ENCODE measurements around the gene PTPRN2. TPM values are rescaled to one million over a fixed set of nuclear protein-coding genes. Genes with fewer than 3 reads are reported as not detected.

Gene PTPRN2
- total RNA-seq, 1 donor from 2014 or later = 1.8 TPM

GRCh38 chr7:157723205-157723604 lies 864.4 kb downstream of the PTPRN2 start:
- no peak for DNase-seq
- CTCF ChIA-PET = no interaction called here
- Mint-ChIP-seq H3K9me3 (no peaks in the 10 kb centered on the region), H3K27me3 (no peaks in the 10 kb centered on the region), H3K36me3 (ENCODE audit: low read depth) (no peaks in the 10 kb centered on the region), H3K27ac (no peak overlapping the region), H3K4me3 (no peak overlapping the region), H3K4me1 (no peaks in the 10 kb centered on the region)
- no peak for ATAC-seq (ENCODE audit: low read depth)
- intact Hi-C loops (cut with micrococcal nuclease) = no loop called here
- TF ChIP-seq CTCF (IDR thresholded peaks at IDR 0.05) = no peak
- POLR2A ChIA-PET = no interaction called here

- intact Hi-C loops (cut with micrococcal nuclease) = no loop called here
- no peak for ATAC-seq (ENCODE audit: low read depth)
- Mint-ChIP-seq H3K4me3 (no peak overlapping the region), H3K27ac (no peak overlapping the region), H3K36me3 (ENCODE audit: low read depth) (no peaks in the 10 kb centered on the region), H3K4me1 (no peaks in the 10 kb centered on the region), H3K27me3 (no peaks in the 10 kb centered on the region), H3K9me3 (no peaks in the 10 kb centered on the region)
- ChIA-PET CTCF (no interaction called here), POLR2A (no interaction called here)
- DNase-seq = no peak
- no peak for TF ChIP-seq CTCF (IDR thresholded peaks at IDR 0.05)
Measured at GRCh38 chr7:157722137-157723060, 865.2 kb downstream of the PTPRN2 start.

GRCh38 chr7:157721468-157722136 lies 866.0 kb downstream of the PTPRN2 start:
- H3K4me1 Mint-ChIP-seq = no peaks in the 10 kb centered on the region
- H3K9me3 Mint-ChIP-seq = peaks cover 2% of the 10 kb centered on the region

GRCh38 chr7:157719705-157720655 lies 867.6 kb downstream of the PTPRN2 start:
- DNase-seq = no peak
- no peak for ATAC-seq (ENCODE audit: low read depth)
- Mint-ChIP-seq H3K4me1 (no peaks in the 10 kb centered on the region), H3K9me3 (peaks cover 2% of the 10 kb centered on the region), H3K27me3 (no peaks in the 10 kb centered on the region), H3K27ac (no peak overlapping the region), H3K4me3 (no peak overlapping the region), H3K36me3 (ENCODE audit: low read depth) (no peaks in the 10 kb centered on the region)
- intact Hi-C loops (cut with micrococcal nuclease) = no loop called here
- ChIA-PET POLR2A (no interaction called here), CTCF (no interaction called here)
- TF ChIP-seq CTCF (IDR thresholded peaks at IDR 0.05) = no peak

More at GRCh38 chr7:157721468-157722136, 866.0 kb downstream of the PTPRN2 start:
- H3K27ac Mint-ChIP-seq = no peak overlapping the region
- H3K36me3 Mint-ChIP-seq (ENCODE audit: low read depth) = no peaks in the 10 kb centered on the region
- DNase-seq = no peak
- POLR2A ChIA-PET = no interaction called here
- no peak for ATAC-seq (ENCODE audit: low read depth)
- CTCF ChIA-PET = no interaction called here
- intact Hi-C loops (cut with micrococcal nuclease) = no loop called here
- no peak overlapping the region for H3K4me3 Mint-ChIP-seq
- no peak for TF ChIP-seq CTCF (IDR thresholded peaks at IDR 0.05)
- H3K27me3 Mint-ChIP-seq = no peaks in the 10 kb centered on the region
